GM21526 (cell line): Measurements from ENCODE around the gene IL10RA.
"Not testable (repeated sequence)": the region's sequence is repeated elsewhere in the genome, so short reads cannot be mapped to it uniquely, and the experiment has no call there.

Experiments
- ATAC-seq: cut with Tn5 transposase; IDR thresholded peaks from one replicate; pipeline ENCODE4 v1.9.1; 2021; ENCODE audit warnings: moderate library complexity; ENCODE audit not compliant: unreplicated experiment, low FRiP score

IL10RA gene

GRCh38 chr11:117985953-117986887 is at the start of gene IL10RA:
Gene IL10RA (plus strand): TSS chr11:117986394. CDS start chr11:117986468, 74 bp downstream.
- ATAC-seq = peak; percentile 80

- ATAC-seq = no peak
Observed at GRCh38 chr11:117936973-117937372, 49.2 kb upstream of the IL10RA start.

GRCh38 chr11:117940736-117941135 is 45.5 kb upstream of the IL10RA start:
- ATAC-seq = no peak

- no peak for ATAC-seq
Observed at GRCh38 chr11:117941163-117941707, 45.0 kb upstream of the IL10RA start.

GRCh38 chr11:117941976-117942654 is 44.1 kb upstream of the IL10RA start:
- no peak for ATAC-seq

- ATAC-seq = no peak
Observed at GRCh38 chr11:117944554-117944953, 41.6 kb upstream of the IL10RA start.

- no peak for ATAC-seq
Observed at GRCh38 chr11:117945047-117945810, 41.0 kb upstream of the IL10RA start.

GRCh38 chr11:117946156-117946841 is 39.9 kb upstream of the IL10RA start:
- no peak for ATAC-seq

GRCh38 chr11:117946842-117947526 is 39.2 kb upstream of the IL10RA start:
- ATAC-seq = no peak

GRCh38 chr11:117947751-117948150 is 38.4 kb upstream of the IL10RA start:
- ATAC-seq = not testable (repeated sequence)

GRCh38 chr11:117948466-117948865 is 37.7 kb upstream of the IL10RA start:
- ATAC-seq = not testable (repeated sequence)

- ATAC-seq = no peak
Observed at GRCh38 chr11:117949062-117949461, 37.1 kb upstream of the IL10RA start.

- ATAC-seq = no peak
Observed at GRCh38 chr11:117950301-117950700, 35.9 kb upstream of the IL10RA start.

GRCh38 chr11:117950993-117951961 is 34.9 kb upstream of the IL10RA start:
- ATAC-seq = no peak

- ATAC-seq = no peak
Observed at GRCh38 chr11:117953024-117953671, 33.0 kb upstream of the IL10RA start.

- no peak for ATAC-seq
Observed at GRCh38 chr11:117958949-117959348, 27.2 kb upstream of the IL10RA start.

- no peak for ATAC-seq
Observed at GRCh38 chr11:117959438-117960149, 26.6 kb upstream of the IL10RA start.
